Lower lobe of right lung (tissue), 2 donors: ENCODE results near the gene ACADVL. TPM values are rescaled to one million over a fixed set of nuclear protein-coding genes. Genes with fewer than 3 reads are reported as not detected.

ENCODE experiments used
- ATAC-seq, 2 donors: fragments of 200-7000 bp; cut with Tn5 transposase; one replicate each; pipeline ENCODE4 v1.9.1; 2020 to 2022; ENCODE audit warnings: mild to moderate bottlenecking in 2 of 2, moderate library complexity in 2 of 2
- DNase-seq: peaks from one replicate; pipeline ENCODE4 v3.0.0-alpha.2; 2020
- H3K27ac ChIP-seq: fragments of 200-600 bp; one replicate; pipeline ENCODE4 v1.8.0; 2022
- H3K27me3 ChIP-seq: fragments of 200-600 bp; one replicate; pipeline ENCODE4 v1.8.0; 2022; ENCODE audit warnings: low read depth
- H3K36me3 ChIP-seq: fragments of 200-600 bp; one replicate; pipeline ENCODE4 v1.8.0; 2022; ENCODE audit warnings: mild to moderate bottlenecking
- H3K4me1 ChIP-seq: fragments of 200-600 bp; one replicate; pipeline ENCODE4 v1.8.0; 2022
- H3K4me3 ChIP-seq: fragments of 200-600 bp; one replicate; pipeline ENCODE4 v1.8.0; 2022; ENCODE audit warnings: mild to moderate bottlenecking
- H3K9me3 ChIP-seq: fragments of 200-600 bp; one replicate; pipeline ENCODE4 v1.8.0; 2022
- CTCF ChIP-seq: fragments of 200-600 bp; IDR thresholded peaks from one replicate; pipeline ENCODE4 v1.8.0; 2022; ENCODE audit warnings: antibody characterized with exemption, mild to moderate bottlenecking
- intact Hi-C: fragments of 100-400 bp; cut with DNase I; formaldehyde crosslinking; loops from one replicate; pipeline ENCODE4 v1.11.0; 2022
- total RNA-seq: library from RNA; stranded (reverse); fragmentation: NEBNext Ultra II Directional; extraction: Animal tissue kit (Norgen Biotek cat#: 25700); gene quantifications from one replicate; pipeline ENCODE4 v1.2.1, GENCODE V29; 2021
- donor health status: DM: no; HTN: yes; CAD: no; lungs with severe emphysema.

ACADVL gene
- total RNA-seq, 1 donor from 2014 or later: 576 TPM

GRCh38 chr17:7224661-7225111 lies 4.9 kb downstream of the ACADVL start:
- H3K27ac ChIP-seq: no peak overlapping the region
- H3K4me1 ChIP-seq: peaks cover 14% of the 10 kb centered on the region
- no peaks in the 10 kb centered on the region for H3K27me3 ChIP-seq
- no peak overlapping the region for H3K4me3 ChIP-seq
- no peak for DNase-seq
- no peak for ATAC-seq
- no peak for TF ChIP-seq CTCF
- H3K36me3 ChIP-seq: peaks cover 84% of the 10 kb centered on the region
- H3K9me3 ChIP-seq: no peaks in the 10 kb centered on the region
- intact Hi-C loops: no loop called here

- DNase-seq: no peak
- ATAC-seq: no peak
- no peak overlapping the region for H3K4me3 ChIP-seq
- peaks cover 8% of the 10 kb centered on the region for H3K4me1 ChIP-seq
- no peak for TF ChIP-seq CTCF
- peaks cover 94% of the 10 kb centered on the region for H3K36me3 ChIP-seq
- H3K27ac ChIP-seq: no peak overlapping the region
- H3K9me3 ChIP-seq: no peaks in the 10 kb centered on the region
- H3K27me3 ChIP-seq: no peaks in the 10 kb centered on the region
- intact Hi-C loops: no loop called here
Measured at GRCh38 chr17:7225711-7226331, 6.1 kb downstream of the ACADVL start.

GRCh38 chr17:7226721-7227710 lies 7.3 kb downstream of the ACADVL start:
- H3K36me3 ChIP-seq: peaks cover 86% of the 10 kb centered on the region
- no peak for TF ChIP-seq CTCF
- H3K4me3 ChIP-seq: no peak overlapping the region
- peaks cover 4% of the 10 kb centered on the region for H3K4me1 ChIP-seq
- no peaks in the 10 kb centered on the region for H3K9me3 ChIP-seq
- no peaks in the 10 kb centered on the region for H3K27me3 ChIP-seq
- intact Hi-C loops: no loop called here
- ATAC-seq (no peak), DNase-seq (no peak)
- no peak overlapping the region for H3K27ac ChIP-seq

GRCh38 chr17:7228920-7229319 lies 9.2 kb downstream of the ACADVL start:
- ATAC-seq: no peak
- H3K36me3 ChIP-seq: peaks cover 67% of the 10 kb centered on the region
- H3K4me1 ChIP-seq: peaks cover 21% of the 10 kb centered on the region
- no peak for DNase-seq
- no peak overlapping the region for H3K4me3 ChIP-seq
- intact Hi-C loops: no loop called here
- H3K27ac ChIP-seq: no peak overlapping the region
- no peaks in the 10 kb centered on the region for H3K27me3 ChIP-seq
- no peak for TF ChIP-seq CTCF
- no peaks in the 10 kb centered on the region for H3K9me3 ChIP-seq

- H3K4me1 ChIP-seq: peaks cover 21% of the 10 kb centered on the region
- DNase-seq: no peak
Measured at GRCh38 chr17:7229504-7229903, 9.8 kb downstream of the ACADVL start.

More at GRCh38 chr17:7229504-7229903, 9.8 kb downstream of the ACADVL start:
- Histone ChIP-seq H3K4me3 (no peak overlapping the region), H3K27me3 (no peaks in the 10 kb centered on the region), H3K36me3 (peaks cover 61% of the 10 kb centered on the region), H3K27ac (no peak overlapping the region), H3K9me3 (no peaks in the 10 kb centered on the region)
- no peak for TF ChIP-seq CTCF
- intact Hi-C loops: no loop called here
- no peak for ATAC-seq
